Adipose tissue (tissue), 3 donors: ENCODE data around the gene ARPC5L. TPM values are rescaled to one million over a fixed set of nuclear protein-coding genes. Genes with fewer than 3 reads are reported as not detected.
"Not testable (repeated sequence)": the region's sequence is repeated elsewhere in the genome, so short reads cannot be mapped to it uniquely, and the experiment has no call there.

Experiments used
- H3K27ac ChIP-seq: one replicate; pipeline ENCODE4 v1.5.1; 2013; ENCODE audit warnings: low read depth, low read length
- WGBS, 3 donors: extraction: QIAGEN DNeasy Blood & Tissue Kit; methylation state at CpG; one replicate each; pipeline ENCODE4 v1.1.7; 2013; 5-methylcytosine and 5-hydroxymethylcytosine counted together
- polyA plus RNA-seq, 3 donors: library from polyadenylated mRNA; stranded (reverse); fragments of 200-250 nt; gene quantifications; one replicate each; pipeline ENCODE4 v1.2.3, GENCODE V29; 2013
- donor health status: healthy with polysubstance abuse.
- donor health status: Bipolar disorder and iron deficiency.
- donor health status: healthy.

ARPC5L gene
- polyA plus RNA-seq = 10 to 100 TPM; 16.9 to 52.2 (median 27.4) TPM

- H3K27ac ChIP-seq = no peak within 1 kb of the TSS
- WGBS, 3 donors = 0% methylated on average over 72 to 92 of the region's 92 CpGs
Measured at GRCh38 chr9:124861342-124862229, at the start of gene ARPC5L, which contains the start of gene RPL35. ARPC5L (plus strand) TSS chr9:124862130; CDS start chr9:124869291, 7,161 bp downstream. RPL35 (minus strand) TSS chr9:124861957; CDS start chr9:124861912, 45 bp downstream.

DNA sequence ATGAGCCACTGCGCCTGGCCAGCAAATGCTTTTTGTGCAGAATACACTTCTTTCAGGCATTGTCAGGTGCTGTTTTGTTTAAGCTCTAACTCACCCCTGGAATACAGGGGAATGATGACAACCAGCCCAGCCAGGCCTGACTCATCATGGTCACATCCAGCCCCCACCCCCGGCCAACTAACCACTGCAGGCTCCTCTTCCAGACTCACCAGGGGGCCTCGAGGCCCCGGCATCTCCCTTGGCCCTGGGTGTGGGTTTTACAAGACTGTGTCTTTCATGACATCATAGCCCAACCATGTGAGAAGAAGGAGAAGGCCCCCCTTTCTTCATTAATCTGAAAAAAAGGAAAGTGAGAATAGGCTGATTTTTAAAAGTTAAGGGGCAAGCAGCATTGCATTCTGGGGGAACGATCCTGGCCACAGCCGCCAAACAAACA, 49.5 kb upstream of the ARPC5L start:
- no peak overlapping the region for H3K27ac ChIP-seq
- 59 to 82% (median 66%) methylated on average over 6 of the region's 6 CpGs for WGBS, 3 donors

GRCh38 chr9:124813041-124813440, 48.9 kb upstream of the ARPC5L start:
- WGBS, 3 donors = 88 to 91% (median 90%) methylated on average over 7 of the region's 7 CpGs
- H3K27ac ChIP-seq = no peak overlapping the region

DNA sequence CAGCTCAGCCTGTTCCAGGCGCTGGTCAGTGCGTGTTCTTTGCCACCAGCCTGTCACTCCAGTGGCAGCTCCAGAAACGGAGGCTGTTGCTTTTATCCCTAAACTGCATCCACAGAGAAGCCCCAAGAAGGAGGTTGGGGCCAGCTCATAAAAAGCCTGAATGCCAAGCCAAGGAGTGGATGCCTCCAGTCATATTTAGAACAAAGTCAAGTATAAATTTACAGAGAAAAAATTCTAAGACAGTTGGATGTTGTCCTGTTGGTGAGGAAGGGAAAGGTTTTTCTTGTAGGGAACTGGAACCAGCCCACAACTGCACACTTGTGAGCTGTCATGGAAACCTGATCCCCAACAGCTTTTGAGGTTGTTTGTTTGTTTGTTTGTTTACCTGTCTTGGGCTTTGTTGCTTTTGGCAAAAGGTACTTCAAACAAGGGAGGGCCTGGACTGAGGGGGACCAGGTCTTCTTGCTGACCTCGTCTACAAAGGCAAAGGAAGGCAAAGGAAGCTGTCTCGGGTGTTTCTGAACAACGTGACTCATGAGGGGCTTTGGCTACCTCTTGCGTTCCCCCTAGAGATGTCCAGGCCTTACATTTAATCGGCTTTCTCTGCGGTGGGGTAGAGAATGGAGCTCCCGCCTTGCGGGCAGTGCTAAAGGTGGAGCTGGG, 48.3 kb upstream of the ARPC5L start:
- H3K27ac ChIP-seq = no peak overlapping the region
- WGBS, 3 donors = 83 to 91% (median 85%) methylated on average over 11 of the region's 11 CpGs

DNA sequence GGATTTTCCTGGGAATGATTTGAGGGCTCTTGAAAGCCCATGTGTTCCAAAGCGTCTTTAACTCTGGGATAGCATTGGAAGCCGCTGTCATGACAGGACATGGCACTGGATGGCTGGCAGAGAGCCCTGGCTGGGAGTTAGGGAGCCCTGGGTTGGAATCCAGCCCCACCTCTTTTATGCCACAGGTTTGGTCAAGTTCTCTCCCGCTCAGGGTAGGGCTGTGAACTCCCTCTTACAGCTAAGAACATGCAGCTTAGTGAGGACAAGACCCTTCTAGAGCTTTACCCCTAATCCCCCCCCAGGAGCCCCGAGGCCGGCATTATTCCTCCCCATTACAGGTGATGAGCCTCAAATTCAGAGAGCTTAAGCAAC, 47.8 kb upstream of the ARPC5L start:
- WGBS, 3 donors = 88 to 94% (median 90%) methylated on average over 5 of the region's 5 CpGs

GRCh38 chr9:124815601-124816000, 46.3 kb upstream of the ARPC5L start:
- H3K27ac ChIP-seq = no peak overlapping the region
- WGBS, 3 donors = 92 to 96% (median 94%) methylated on average over 5 of the region's 5 CpGs

More for the DNA sequence above, 47.8 kb upstream of the ARPC5L start:
- H3K27ac ChIP-seq = no peak overlapping the region

GRCh38 chr9:124818431-124819281, 43.3 kb upstream of the ARPC5L start:
- WGBS, 3 donors = 31 to 67% (median 61%) methylated on average over 18 of the region's 18 CpGs
- no peak overlapping the region for H3K27ac ChIP-seq

DNA sequence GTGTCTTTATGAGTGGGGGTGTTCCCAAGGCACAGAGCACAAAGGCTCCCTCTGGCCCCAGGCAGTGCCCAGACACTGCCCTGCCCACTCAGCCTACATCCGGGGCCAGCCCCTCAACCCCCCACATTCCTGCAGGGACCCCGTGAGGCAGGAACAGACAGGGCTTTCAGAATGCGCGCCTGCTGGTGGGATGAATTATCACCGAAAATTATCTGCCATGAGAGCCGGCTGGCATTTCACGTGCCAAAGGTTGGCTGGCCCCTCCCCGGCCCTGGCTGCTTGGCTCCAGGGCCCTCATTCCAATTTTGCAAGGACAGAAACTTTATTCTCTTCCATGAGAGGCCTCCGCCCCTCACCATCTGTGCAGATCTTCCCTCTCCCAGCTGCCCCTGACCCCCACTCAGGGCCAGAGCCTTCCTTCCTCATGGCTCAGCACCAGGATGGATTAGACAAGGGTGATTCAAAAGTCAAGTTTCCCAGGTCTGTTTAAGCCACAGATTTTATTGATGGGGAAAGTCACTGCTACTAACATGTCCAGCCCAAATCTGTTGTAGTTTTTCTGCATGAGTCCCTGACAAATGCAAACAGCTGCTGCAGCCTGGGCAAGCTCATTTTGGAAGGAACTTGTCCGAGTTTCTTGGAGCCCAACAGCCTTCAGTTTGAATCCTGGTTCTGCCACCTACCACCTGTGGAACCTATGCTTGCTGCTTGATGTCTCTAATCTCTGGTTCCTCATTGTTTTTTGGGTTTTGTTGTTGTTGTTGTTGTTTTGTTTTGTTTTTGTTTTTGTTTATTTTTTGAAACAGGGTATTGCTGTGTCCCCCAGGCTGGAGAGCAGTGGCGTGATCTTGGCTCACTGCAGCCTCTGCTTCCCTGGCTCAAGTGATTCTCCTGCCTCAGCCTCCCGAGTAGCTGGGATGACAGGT, 41.0 kb upstream of the ARPC5L start:
- 34 to 84% (median 84%) methylated on average over 12 of the region's 12 CpGs for WGBS, 3 donors
- no peak overlapping the region for H3K27ac ChIP-seq

- no peak overlapping the region for H3K27ac ChIP-seq
- 33 to 67% (median 42%) methylated on average over 2 of the region's 2 CpGs for WGBS, 3 donors
Measured at GRCh38 chr9:124828489-124829333, 33.2 kb upstream of the ARPC5L start.

GRCh38 chr9:124829334-124829669, 32.6 kb upstream of the ARPC5L start:
- no peak overlapping the region for H3K27ac ChIP-seq
- WGBS, 3 donors = 49 to 71% (median 53%) methylated on average over 5 of the region's 5 CpGs

GRCh38 chr9:124830593-124830992, 31.3 kb upstream of the ARPC5L start:
- no peak overlapping the region for H3K27ac ChIP-seq
- 68 to 70% (median 69%) methylated on average over 4 of the region's 4 CpGs for WGBS, 3 donors

GRCh38 chr9:124831642-124832364, 30.1 kb upstream of the ARPC5L start:
- 49 to 52% (median 50%) methylated on average over 9 of the region's 9 CpGs for WGBS, 3 donors
- no peak overlapping the region for H3K27ac ChIP-seq

DNA sequence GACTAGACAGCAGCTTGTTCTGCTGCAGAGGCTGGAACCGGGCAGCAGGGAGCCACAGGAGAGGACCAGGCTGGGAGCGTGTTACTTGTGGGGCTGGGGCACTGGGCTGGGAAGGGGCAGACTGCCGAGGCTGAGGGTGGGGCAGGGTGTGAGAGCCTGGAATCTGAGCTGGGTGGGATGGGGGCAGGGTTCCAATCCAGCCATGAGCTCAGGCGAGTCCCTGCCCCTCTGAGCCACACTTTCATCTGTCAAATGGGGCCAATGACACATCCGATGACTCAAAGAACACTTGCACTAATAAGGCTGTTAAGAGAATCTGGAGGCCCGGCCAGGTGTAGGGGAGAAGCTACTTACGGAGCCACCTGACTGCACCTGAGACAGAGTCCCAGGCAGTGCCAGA, 27.3 kb upstream of the ARPC5L start:
- WGBS, 3 donors = 59 to 74% (median 63%) methylated on average over 7 of the region's 7 CpGs
- H3K27ac ChIP-seq = no peak overlapping the region

- WGBS, 3 donors = 17 to 50% (median 41%) methylated on average over 13 of the region's 13 CpGs
- H3K27ac ChIP-seq = no peak overlapping the region
Measured at GRCh38 chr9:124835026-124835557, 26.8 kb upstream of the ARPC5L start.

- H3K27ac ChIP-seq = not testable (repeated sequence)
- 52 to 84% (median 77%) methylated on average over 5 of the region's 5 CpGs for WGBS, 3 donors
Measured at GRCh38 chr9:124838132-124838531, 23.8 kb upstream of the ARPC5L start.
